ENCODE data around the gene MAP3K20. TPM values are rescaled to one million over a fixed set of nuclear protein-coding genes. Genes with fewer than 3 reads are reported as not detected.
"Not testable (repeated sequence)": the region's sequence is repeated elsewhere in the genome, so short reads cannot be mapped to it uniquely, and the experiment has no call there.

Gene MAP3K20
- total RNA-seq, 1 donor from 2014 or later, result 21.3 TPM

DNA sequence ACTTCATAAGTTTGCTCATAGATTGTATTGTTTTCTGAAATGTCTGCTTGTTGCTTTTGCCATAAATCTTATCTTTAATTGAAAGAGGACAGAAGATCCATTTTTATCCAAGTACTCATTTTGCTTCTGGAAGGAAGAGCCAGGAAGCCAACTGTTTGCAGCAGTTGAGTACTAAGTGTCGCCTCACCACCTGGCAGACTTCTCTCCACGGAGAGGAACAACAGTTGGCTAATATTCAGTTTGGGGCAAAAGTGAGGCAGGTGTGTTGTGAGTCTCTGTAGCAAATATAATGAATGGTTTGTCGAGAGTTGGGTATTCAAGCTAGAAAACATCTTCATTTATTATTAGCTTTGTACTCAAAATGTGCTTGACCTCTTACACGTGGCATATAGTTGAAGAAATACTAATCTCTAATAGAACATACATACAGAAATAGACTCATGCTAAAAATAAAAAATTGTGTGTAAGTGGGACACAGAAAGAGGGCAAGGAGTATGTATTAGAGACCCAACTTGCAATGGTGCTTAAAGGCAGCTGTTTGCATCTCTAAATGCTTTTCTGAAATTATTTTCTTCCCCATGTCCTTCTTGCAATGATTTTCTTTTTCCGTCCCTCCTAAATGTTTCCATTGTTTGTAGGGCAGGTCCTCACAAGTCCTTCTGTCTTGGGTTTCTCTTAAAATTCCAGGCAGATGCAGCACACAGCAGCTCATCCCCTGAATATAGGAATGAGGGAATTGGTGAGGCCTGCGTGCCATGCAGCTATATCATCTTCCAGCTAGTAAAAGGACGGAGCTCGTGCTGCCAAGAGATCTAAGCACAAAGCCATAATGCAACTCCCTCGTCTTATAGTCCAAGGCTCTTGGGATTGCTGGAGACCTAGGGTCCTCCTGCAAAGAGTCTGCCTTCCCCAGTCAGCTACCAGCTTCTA, 44.8 kb upstream of the MAP3K20 start:
- intact Hi-C loops (cut with DNase I), result no loop called here

DNA sequence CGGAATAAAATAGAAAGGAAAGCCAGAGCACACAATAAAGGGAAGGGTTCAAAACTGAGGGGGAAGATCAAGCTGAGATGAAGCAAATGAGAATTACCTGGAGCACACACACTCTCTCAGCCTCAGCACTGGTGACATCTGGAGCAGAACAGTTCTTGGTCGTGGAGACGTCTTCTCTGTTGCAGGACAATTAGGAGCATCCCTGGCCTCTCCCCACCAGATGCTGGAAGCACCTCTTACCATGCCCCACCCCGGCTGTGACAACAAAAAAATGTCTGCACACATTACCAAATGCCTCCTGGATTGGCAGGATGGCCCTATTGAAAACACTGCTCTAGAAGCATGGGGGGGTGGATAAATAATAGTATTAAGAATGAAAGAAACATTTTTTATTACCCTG, 43.6 kb upstream of the MAP3K20 start:
- peaks cover 0 to 7% of the 10 kb centered on the region in 2 donors for H3K4me1 ChIP-seq
- intact Hi-C loops (cut with DNase I), result no loop called here
- no peaks in the 10 kb centered on the region for H3K9me3 ChIP-seq
- H3K27ac ChIP-seq, result no peak overlapping the region
- no peak for DNase-seq (ENCODE audit: low spot score in 2 of 2)
- TF ChIP-seq, protein P1, sequence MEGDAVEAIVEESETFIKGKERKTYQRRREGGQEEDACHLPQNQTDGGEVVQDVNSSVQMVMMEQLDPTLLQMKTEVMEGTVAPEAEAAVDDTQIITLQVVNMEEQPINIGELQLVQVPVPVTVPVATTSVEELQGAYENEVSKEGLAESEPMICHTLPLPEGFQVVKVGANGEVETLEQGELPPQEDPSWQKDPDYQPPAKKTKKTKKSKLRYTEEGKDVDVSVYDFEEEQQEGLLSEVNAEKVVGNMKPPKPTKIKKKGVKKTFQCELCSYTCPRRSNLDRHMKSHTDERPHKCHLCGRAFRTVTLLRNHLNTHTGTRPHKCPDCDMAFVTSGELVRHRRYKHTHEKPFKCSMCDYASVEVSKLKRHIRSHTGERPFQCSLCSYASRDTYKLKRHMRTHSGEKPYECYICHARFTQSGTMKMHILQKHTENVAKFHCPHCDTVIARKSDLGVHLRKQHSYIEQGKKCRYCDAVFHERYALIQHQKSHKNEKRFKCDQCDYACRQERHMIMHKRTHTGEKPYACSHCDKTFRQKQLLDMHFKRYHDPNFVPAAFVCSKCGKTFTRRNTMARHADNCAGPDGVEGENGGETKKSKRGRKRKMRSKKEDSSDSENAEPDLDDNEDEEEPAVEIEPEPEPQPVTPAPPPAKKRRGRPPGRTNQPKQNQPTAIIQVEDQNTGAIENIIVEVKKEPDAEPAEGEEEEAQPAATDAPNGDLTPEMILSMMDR (IDR thresholded peaks at IDR 0.05), result no peak
- H3K36me3 ChIP-seq, result no peaks in the 10 kb centered on the region
- no peaks in the 10 kb centered on the region for H3K27me3 ChIP-seq
- H3K4me3 ChIP-seq, result no peak overlapping the region

More for the DNA sequence above, 44.8 kb upstream of the MAP3K20 start:
- Histone ChIP-seq H3K9me3 (no peaks in the 10 kb centered on the region), H3K27ac (no peak overlapping the region), H3K4me3 (no peak overlapping the region), H3K36me3 (no peaks in the 10 kb centered on the region), H3K27me3 (no peaks in the 10 kb centered on the region), H3K4me1 (peaks cover 0 to 8% of the 10 kb centered on the region in 2 donors)
- TF ChIP-seq, protein P1 (IDR thresholded peaks at IDR 0.05), result no peak
- DNase-seq (ENCODE audit: low spot score in 2 of 2), result no peak

DNA sequence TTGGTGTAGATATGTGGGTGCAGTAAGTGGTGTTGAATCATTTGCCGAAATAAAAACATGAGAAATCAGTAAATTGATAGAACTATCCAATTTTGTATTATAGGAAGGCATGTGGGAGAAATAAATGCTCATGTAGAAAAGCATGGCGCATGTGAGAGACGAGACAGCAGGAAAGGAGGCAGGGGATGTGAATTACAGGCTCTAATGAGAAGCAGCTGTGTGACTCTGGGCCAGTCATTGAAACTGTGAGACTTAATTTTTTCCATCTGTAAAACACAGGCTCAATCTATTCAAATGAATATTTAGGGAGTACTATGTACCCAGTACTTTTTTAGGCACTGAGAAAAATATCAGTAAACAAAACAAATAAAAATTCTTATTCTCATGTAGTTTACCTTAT, 42.6 kb upstream of the MAP3K20 start:
- Histone ChIP-seq H3K4me1 (peaks cover 0 to 5% of the 10 kb centered on the region in 2 donors), H3K27me3 (no peaks in the 10 kb centered on the region), H3K9me3 (no peaks in the 10 kb centered on the region), H3K36me3 (no peaks in the 10 kb centered on the region), H3K27ac (no peak overlapping the region), H3K4me3 (no peak overlapping the region)
- TF ChIP-seq, protein P1 (IDR thresholded peaks at IDR 0.05), result no peak
- intact Hi-C loops (cut with DNase I), result no loop called here
- DNase-seq (ENCODE audit: low spot score in 2 of 2), result no peak

DNA sequence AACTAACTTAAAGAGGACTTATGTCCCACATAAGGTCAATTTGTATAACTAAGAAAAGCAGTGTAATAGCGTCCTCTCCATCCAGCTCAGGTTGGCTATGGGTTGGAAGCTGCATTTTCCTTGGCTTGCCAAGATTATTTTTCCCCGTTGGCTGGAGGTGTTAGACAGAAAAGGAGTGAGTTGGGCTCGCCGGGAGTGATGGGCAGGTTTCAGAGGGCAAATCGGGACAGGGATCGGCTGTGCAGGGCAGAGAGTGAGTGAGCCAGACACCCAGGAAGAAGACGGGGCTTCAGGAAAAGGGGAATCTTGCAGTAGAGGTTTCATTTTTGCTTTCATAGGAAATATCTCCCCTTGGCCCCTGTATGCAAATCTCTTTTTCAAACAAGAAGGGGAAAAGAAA, 41.5 kb upstream of the MAP3K20 start:
- H3K36me3 ChIP-seq, result no peaks in the 10 kb centered on the region
- no peaks in the 10 kb centered on the region for H3K9me3 ChIP-seq
- H3K4me1 ChIP-seq, result peaks cover 0 to 4% of the 10 kb centered on the region in 2 donors
- H3K27ac ChIP-seq, result no peak overlapping the region
- no peaks in the 10 kb centered on the region for H3K27me3 ChIP-seq
- TF ChIP-seq, protein P1 (IDR thresholded peaks at IDR 0.05), result no peak
- intact Hi-C loops (cut with DNase I), result no loop called here
- no peak for DNase-seq (ENCODE audit: low spot score in 2 of 2)
- no peak overlapping the region for H3K4me3 ChIP-seq

DNA sequence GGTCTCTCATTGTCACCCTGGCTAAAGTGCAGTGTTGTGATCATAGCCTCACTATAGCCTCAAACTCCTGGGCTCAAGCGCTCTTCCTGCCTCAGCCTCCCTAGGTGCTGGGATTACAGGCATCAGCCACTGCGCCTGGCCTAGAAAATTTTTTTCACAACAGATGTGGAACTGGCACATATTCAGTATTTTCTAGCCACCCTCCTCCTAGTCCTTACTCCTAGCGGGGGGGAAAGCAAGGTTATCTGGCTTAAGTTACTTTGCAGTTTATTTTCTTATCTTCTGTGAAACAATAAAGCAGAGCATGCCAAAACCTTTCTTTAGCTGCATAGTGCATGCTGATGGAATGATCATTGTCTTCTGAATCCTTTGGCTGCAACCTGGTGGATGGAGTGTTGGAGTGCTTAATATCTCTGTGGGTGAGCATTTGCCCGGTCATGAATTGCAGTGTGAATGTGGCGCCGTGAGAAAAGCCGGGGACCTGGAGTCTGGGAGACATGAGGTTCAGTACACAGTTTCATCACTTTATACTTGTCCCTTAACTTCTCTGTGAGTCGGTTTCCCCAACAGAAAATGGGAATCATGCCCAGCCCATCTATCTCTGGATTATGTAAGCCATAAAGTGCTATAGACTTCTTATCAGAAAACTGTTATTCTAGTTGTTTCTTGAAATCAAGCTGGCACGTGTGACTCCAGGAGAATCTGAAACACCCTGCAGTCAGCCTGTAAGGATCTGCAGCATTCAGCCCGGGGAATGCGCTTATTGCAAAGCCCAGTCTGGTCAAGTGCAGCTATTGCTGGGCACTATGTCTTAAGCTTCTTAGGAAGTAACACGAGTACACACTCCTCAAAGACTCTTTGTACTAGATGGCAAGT, 38.2 kb upstream of the MAP3K20 start:
- no peaks in the 10 kb centered on the region for H3K27me3 ChIP-seq
- H3K27ac ChIP-seq, result no peak overlapping the region
- no peaks in the 10 kb centered on the region for H3K36me3 ChIP-seq
- H3K4me3 ChIP-seq, result peak overlapping the region in 1 of 2 donors; percentile 3
- H3K9me3 ChIP-seq, result no peaks in the 10 kb centered on the region
- DNase-seq (ENCODE audit: low spot score in 2 of 2), result no peak
- intact Hi-C loops (cut with DNase I), result no loop called here
- peaks cover 0 to 4% of the 10 kb centered on the region in 2 donors for H3K4me1 ChIP-seq
- TF ChIP-seq, protein P1 (IDR thresholded peaks at IDR 0.05), result no peak

DNA sequence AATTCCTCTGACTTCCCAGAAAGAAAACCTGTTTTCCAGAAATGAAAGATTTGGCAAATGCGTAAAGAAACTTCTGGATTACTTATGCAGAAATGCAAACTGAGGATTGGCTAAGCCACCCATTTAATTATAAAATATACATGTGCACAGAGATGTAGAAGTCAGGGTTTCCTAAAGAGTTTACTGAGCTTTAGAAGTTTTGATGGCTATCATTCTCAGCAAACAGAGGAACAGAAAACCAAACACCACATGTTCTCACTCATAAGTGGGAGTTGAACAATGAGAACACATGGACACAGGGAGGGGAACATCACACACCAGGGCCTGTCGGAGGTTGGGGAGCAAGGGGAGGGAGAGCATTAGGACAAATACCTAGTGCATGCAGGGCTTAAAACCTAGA, 37.4 kb upstream of the MAP3K20 start:
- intact Hi-C loops (cut with DNase I); H3K4me1 ChIP-seq; DNase-seq (ENCODE audit: low spot score in 2 of 2); H3K36me3 ChIP-seq; H3K9me3 ChIP-seq; H3K4me3 ChIP-seq; H3K27me3 ChIP-seq; H3K27ac ChIP-seq: not testable (repeated sequence)

Measured in ascending aorta (tissue), 2 donors.